CD4-positive, alpha-beta T cell treated with Interleukin-15 for 1 hour (primary cell): Measurements from ENCODE around the gene CRB1.
"Not testable (repeated sequence)": the region's sequence is repeated elsewhere in the genome, so short reads cannot be mapped to it uniquely, and the experiment has no call there.

Experiments used
- DNase-seq: peaks from one replicate; pipeline ENCODE4 v3.0.0-alpha.2; 2020

CRB1 gene

DNA sequence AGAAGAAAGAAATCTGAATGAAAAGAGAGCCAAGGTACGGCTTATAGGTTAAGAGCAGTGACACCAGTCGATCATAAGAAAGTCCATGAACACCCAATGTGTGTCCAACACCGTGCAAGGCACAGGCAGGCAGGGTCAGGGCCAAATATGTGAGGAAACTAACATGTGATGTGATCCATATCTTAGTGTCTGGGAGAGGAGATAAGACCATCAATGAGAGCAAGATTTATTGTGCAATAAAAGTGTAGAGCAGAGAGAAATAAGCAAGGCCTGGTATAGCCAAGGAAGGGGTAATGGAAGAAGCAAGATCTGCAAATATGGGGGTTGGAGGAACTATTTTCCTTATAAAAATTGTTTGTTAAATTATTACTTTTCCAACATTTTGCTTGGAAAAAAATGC lies 198.8 kb downstream of the CRB1 start:
- DNase-seq: no peak

DNA sequence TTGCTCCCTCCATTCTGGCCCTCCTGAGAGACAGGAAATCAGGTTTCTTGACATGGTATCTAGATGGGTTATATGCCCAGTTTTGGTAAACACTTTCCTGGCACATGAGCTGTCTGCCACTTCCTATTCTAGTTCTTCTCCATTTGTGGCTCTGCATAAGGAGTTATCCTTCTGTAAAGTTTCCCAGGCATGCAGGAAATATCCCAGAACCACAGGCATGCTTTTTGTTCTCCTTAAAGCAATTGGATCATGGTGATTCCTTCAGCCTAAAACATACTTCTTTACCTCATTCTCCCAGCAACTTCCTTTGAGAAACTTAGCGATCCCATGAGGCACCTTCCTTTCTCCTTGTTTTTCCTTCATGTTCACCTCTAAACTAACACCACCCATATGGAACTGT lies 199.8 kb downstream of the CRB1 start:
- no peak for DNase-seq

DNA sequence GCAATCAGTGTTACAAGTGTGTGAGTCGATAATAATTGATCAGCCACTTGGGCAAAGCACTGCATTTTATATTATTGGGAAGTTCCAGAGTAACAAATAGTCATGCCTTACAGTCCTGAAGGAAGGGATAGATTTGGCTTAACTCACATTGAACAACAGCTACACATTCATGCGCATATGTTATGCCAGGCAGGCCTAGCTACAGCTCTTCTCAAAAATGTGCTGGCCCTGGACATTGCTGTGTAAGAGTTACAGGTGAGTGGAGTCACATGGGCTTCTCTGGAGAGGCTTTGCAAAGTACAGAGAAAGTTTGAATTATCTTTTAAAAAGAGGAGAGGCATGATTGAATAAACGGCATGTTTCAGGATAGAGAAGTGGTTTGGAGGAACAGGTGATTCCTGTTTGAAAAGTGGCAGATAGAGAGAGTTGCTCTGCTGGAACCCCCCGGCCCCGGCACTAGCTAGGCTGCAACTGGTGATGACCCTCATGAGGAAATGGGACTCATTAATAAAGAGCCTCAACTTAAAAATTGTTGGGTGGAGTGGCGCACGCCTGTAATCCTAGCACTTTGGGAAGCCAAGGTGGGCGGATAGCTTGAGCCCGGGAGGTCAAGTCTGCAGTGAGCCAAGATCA lies 200.6 kb downstream of the CRB1 start:
- DNase-seq: no peak

DNA sequence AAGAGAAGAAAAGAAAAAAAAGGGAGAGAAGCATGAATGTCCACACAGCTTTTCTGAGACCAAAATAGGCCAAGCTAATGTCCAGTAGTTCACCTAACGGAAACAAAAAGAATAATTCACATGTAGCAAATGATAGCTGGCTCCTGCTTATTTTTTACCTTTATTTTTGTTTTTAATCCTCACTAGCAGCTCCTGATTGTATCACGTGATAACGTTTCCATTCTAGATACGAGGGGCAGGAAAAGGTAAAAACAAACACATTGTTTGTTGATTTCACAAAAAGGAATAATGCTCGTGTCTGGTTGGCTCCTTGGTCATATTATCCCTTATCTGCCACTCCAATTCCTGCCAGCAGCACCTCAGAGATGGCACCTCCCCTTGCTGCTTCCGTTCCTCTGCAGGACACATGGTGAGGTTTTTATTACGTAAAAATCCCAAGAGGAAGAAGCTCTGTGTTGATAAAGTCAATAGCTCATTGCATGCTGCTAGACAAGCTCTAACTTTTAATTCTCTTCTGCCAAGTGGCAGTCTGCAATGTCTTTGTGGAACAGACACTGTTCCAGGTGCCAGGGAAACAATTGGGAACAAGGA lies 201.7 kb downstream of the CRB1 start:
- no peak for DNase-seq

DNA sequence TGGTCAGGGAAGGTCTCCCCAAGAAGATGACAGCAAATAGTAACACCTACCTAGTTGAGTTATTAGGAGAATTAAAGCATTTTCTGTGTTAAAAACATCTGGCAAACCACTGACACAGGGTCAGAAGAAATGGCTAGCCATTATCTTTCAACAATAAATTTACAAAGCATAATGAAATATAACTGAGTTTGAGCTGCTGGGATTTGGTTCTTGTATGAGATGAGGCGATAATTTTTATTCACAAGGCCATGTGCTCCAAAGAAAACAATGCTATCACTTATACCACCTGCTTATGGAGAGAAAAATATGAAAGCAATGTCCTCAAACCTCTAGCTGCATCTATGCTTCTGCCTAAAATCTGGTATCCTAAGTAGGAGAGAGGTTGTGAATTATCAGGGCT lies 202.3 kb downstream of the CRB1 start:
- DNase-seq: no peak

DNA sequence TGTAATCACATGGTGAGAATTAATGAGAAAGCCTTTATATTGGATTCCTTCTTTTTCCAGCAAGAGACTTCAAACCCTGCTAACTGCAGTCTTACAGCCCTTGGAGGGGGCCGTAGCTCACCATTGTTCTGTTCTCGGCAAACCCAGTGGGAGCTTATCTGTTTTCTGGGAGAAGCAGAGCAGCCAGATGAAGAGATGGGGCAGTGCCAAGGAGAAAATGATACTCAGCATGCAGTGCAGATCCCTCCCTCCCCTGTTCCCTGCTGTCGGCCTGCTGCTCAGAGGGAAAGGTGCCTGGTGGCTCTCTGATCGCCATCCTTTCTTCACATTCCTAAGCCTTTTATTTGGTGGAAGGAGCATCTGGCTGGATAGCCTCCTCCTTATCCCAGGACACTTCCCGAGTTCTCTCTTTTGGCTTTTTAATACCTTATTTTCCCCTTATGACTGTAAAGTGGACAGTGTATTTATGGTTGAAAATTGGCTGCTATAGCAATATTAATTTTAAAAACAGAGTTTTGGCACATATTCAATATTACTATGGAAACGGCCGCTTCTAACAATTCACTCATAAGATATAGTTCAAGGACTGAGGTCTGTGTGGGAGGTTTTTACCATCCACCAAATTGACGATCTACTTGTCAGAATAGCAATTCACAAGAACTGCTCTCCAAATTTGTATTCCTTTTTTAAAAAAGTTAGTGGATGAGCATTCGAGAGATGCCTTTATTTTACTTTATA lies 203.4 kb downstream of the CRB1 start:
- no peak for DNase-seq

DNA sequence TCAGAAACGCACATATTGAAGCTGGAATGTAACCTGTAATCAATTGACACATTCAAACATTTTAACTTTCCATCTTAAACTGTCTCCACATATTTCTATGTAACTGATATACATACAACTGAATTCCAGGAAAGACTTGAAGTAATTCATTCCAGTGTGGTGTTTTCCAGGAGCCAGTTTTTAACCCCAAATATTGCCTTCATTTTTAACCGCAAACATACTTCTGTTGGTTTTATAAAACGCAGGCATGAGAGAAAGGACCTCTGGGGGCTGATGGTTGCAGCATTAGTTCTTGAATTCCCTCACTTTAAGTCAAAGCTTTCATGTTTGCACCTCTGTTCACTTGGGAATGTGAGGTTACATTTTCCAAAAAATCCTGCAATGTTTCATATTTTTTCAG lies 204.1 kb downstream of the CRB1 start:
- DNase-seq: no peak

DNA sequence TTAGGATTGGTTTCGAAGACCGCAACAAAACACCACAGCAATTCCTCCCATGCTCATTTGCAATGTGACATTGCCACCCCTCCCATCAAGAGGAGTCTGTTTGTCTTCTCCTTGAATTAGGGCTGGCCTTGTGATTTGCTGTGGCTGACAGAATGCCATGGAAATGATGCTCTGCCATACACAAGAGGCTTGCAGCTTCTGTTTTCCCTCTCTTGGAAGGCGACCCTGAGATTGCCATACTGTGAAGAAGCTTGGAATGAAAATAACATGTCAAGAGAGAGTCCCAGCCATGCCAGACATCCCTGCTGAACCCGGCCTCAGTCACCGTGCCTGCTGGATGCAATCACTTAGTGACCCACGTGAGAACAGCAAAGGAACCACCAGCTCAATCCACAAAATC lies 212.4 kb downstream of the CRB1 start:
- no peak for DNase-seq

DNA sequence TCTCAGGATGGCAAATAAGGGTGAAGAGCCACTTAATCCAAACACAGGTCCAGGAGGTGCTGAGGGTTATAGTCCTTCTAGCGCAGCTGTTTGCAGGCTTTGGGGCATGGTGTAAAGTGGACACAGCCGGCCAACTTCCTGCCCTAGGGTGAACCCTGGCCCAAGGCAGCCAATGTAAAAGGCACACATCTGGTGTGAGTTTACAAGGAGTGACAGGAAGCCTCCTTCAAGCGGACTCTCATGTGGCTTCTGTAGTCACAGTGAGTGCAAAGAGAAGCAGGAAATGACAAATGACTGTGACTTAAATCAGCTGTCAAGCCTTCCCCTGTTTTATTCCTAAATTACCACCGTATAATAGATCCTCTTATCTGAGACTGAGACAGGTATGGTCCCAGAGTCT lies 213.0 kb downstream of the CRB1 start:
- DNase-seq: no peak

DNA sequence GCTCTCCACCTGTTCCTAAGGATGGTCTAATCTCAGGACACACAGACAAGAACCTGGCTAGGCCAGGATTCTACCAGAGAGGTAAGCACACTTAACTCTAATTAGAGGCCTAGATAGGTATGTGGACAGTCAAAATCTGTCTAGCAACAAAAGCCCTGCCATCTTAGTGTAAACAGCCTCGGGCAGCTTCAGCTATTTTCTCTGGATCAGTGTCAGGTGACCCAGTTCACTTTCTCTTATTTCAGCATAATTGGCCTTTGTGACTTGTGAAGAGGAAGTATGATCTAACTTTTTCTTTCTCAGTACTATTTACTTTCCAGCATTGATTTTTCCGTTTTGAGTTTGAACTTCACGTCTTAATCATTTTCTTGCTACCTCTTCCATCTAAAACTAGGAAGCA lies 217.7 kb downstream of the CRB1 start:
- DNase-seq: no peak

DNA sequence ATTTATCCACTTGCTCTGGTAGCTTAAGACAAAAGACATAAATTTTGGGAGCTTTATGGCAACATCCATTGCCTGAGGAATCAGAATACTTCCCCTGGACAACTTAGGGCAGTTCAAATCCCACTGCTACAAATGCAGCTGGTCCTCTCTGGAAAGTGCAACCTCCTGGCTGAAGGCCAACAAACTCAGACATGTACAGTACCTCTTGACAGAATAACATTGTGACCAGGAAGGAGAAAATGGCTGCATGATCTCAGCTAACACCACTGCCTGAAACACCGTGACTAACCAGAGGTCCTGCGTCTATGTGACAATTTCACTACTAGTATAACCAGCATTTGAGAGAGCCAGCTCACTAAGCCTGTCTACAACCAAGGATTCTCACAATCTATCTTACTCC lies 218.9 kb downstream of the CRB1 start:
- no peak for DNase-seq

DNA sequence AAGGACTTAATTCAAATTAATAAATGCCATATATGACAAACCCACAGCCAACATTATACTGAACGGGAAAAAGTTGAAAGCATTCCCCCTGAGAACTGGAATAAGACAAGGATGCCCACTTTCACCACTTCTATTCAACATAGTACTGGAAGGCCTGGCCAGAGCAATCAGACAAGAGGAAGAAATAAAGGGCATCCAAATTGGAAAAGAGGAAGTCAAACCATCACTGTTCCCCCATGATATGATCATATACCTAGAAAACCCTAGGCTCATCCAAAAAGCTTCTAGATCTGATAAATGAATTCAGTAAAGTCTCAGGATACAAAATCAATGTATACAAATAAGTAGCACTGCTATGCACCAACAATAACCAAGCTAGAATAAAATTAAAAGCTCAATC lies 223.5 kb downstream of the CRB1 start:
- DNase-seq: not testable (repeated sequence)

DNA sequence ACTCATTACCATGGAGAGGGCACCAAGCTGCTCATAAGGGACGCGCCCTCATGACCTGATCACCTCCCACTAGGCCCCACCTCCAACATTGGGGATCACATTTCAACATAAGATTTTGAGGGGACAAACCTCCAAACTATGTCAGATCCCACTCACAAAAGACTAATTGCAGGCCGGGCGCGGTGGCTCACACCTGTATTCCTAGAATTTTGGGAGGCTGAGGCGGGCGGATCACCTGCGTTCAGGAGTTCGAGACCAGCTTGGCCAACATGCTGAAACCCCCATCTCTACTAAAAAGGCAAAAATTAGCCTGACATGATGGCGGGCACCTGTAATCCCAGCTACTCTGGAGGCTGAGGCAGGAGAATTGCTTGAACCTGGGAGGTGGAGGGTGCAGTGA lies 228.7 kb downstream of the CRB1 start:
- no peak for DNase-seq

DNA sequence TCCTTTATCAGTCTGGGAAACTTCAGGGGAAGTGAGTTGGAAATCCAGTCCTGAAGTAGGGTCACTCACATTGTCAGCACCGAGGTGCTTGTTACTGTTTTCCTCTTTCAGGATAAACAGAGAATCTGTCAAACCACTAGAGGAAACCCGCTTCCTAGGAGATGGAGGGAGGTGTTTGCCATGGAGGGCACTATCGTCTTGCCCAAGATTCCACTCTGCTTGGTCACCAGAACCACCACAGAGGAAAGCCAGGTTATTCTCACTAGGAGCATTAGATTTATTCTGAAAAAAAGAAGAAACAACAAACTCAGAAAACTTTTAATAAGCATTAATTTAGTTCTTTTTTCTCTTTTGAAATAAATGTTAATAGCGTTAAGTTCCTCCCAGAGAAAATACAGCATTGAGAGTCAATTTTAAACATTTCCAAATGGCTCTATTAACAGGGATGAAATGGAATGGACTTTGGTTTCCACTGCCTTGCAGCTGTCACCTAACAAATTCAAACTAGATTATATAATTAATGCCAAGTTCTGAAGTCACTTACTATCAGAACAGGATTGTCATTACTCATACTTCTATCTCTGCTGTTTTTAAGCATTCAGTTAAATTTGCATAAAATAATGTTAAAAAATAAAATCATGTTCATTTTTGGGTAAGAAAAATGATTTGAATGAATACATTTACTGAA lies 242.8 kb downstream of the CRB1 start:
- DNase-seq: no peak

DNA sequence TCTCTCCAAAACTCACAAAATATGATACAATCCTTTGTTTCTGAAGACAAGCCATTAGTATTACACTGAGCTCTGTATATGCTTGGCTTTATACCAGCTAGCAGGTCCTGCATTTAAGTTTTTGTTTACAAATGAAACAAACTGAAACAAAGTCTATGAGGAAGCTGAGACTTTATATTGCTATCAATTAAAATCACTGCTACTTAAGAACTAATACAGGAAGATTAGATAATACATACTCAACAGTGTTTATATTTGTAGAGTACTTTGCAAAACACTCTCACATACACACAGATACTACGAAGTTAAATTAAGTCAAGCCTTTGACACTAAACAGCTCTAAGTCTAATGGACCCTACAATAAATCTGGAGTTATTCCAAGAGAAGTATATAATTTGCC lies 247.4 kb downstream of the CRB1 start:
- DNase-seq: no peak

DNA sequence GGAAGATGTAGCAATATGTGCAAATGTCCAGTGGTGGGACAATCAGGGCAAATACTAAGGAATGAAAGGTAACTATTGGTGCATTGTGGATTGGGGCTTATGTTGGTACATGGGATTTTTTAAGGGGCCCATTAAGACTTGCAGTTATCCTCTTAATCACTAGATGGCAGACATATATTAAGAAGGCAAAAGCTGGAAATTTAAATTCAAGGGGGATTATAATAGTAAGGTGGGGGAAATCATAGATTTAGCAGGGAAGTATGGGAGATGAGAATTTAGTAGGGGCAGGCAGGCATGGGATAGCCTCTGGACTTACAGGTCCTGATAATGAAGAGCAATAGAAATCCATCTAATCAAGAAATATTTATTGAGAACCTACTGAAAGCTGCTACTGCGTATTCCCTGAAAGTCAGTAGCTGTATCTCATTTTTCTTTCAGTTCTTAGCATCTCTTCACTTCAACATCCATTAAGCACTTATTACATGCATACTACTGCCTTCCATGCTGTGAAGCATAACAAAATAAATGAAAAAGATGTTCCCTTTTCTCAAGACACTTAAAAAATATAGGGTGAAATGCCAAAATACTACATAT lies 251.8 kb downstream of the CRB1 start:
- no peak for DNase-seq

DNA sequence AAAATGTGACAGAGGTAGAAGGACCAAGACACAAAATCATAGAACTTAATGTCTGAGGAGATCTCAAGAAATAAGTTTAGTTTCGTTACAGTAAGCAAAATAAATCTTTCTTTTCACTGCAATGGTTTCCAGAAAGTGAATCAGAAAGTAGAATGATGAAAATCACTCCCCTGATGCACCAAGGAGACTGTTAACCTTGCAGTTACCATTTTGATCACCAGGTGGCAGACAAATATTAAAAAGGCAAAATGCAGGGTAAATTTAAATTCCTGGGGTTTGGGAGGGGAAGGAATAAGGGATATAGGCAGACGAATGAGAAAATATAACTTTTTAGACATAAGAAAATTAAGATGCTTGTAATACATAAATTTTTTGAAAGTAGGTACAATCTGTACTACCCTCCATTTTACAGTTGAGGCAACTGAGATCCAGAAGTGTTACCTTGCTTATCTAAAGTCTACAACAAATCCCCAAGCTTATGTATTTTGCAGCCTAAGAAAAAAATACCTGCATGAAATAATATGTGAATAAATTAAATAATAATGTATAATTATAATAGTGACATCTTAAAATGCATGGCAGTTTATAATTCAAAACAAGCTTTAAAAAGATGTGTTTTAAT lies 253.2 kb downstream of the CRB1 start:
- no peak for DNase-seq

DNA sequence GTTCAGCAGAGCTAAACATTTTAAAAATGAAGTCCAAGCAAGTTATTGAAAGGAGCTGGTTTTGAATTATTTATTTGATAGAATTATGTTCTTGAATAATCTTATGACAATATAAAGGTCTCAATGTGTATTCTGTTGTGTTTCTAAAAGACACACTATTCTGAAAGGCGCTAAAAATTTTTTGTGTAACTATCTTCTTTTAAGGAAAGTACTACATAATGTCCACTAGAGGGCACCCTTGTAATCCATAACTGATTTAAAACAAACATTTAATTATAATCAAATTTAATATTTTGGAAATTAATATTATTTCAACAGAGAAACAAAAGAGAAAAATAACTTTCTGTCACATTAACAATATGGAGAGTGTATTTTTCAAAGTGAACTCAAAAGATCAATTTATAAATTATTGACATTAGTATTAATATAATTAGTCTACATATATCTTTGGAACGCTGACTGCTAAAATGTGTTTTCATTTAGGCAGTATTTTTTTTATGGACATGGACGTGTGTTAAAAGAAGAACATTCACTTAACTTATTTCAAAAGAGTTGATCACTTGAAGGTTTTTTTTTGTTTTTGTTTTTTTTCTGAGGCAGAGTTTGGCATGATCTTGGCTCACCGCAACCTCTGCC lies 258.8 kb downstream of the CRB1 start:
- no peak for DNase-seq
